H1 (cell line): ENCODE measurements around the gene CACNA2D3. TPM values are rescaled to one million over a fixed set of nuclear protein-coding genes. Genes with fewer than 3 reads are reported as not detected.

Experiments
- CTCF ChIA-PET: fragments of 300-600 bp; sonication (Branson Sonifier 250); formaldehyde crosslinking; loops from one replicate; lab custom pipeline; 2021; ENCODE audit not compliant: partially characterized antibody; lab: Charles Lee
- POLR2A ChIA-PET: fragments of 300-600 bp; sonication (Branson Sonifier 250); formaldehyde crosslinking; loops from one replicate; lab custom pipeline; 2021; ENCODE audit warnings: inconsistent platforms; ENCODE audit not compliant: partially characterized antibody; lab: Charles Lee
- DNase-seq, 2 experiments: peaks; one replicate each; pipeline versions ENCODE4 v3.0.0 to v3.0.0-alpha.2; 2010 to 2022; ENCODE audit warnings: low spot score in 2 of 2, low read depth in 1 of 2, mixed read lengths in 1 of 2
- FAIRE-seq: peaks from 2 replicates; lab custom pipeline; 2011; peaks lifted over from hg19 to GRCh38; lab: Jason Lieb, UNC
- H2AFZ ChIP-seq: 2 replicates; pipeline ENCODE4 v1.8.1; 2012; ENCODE audit warnings: low read length, inconsistent platforms
- H2AK5ac ChIP-seq: 2 replicates; pipeline ENCODE4 v1.6.1; 2013; ENCODE audit warnings: low read depth, low read length
- H2BK120ac ChIP-seq: replicated peaks from 2 replicates; pipeline ENCODE3; 2013; ENCODE audit warnings: low read depth, low read length, inconsistent platforms
- H2BK12ac ChIP-seq: 2 replicates; pipeline ENCODE4 v1.6.1; 2013; ENCODE audit warnings: low read depth, low read length
- H2BK15ac ChIP-seq: 2 replicates; pipeline ENCODE4 v1.6.1; 2013; ENCODE audit warnings: low read length
- H2BK20ac ChIP-seq: 2 replicates; pipeline ENCODE4 v1.6.1; 2013; ENCODE audit warnings: low read length
- H2BK5ac ChIP-seq: 2 replicates; pipeline ENCODE4 v1.6.1; 2013; ENCODE audit warnings: low read depth, low read length
- H3K14ac ChIP-seq: 2 replicates; pipeline ENCODE4 v1.6.1; 2013; ENCODE audit warnings: inconsistent platforms; ENCODE audit not compliant: insufficient read length
- H3K18ac ChIP-seq: 2 replicates; pipeline ENCODE4 v1.6.1; 2013; ENCODE audit warnings: low read length; ENCODE audit errors: extremely low read depth
- H3K23ac ChIP-seq: 2 replicates; pipeline ENCODE4 v1.6.1; 2013; ENCODE audit warnings: inconsistent platforms; ENCODE audit not compliant: insufficient read length
- H3K23me2 ChIP-seq: 2 replicates; pipeline ENCODE4 v1.6.1; 2013; ENCODE audit warnings: low read depth, low read length
- H3K27ac ChIP-seq: 2 replicates; pipeline ENCODE4 v1.6.1; 2011; ENCODE audit warnings: low read depth, low read length, inconsistent platforms
- H3K27me3 ChIP-seq, 4 experiments: replicated peaks in 1 of 4; 1 replicate in 1 of 4; 2 replicates in 3 of 4; pipeline versions ENCODE4 v1.6.1 to v1.8.1; 2011 to 2013; ENCODE audit warnings: low read length in 3 of 4, mild to moderate bottlenecking in 3 of 4, inconsistent platforms in 2 of 4, mixed read lengths in 2 of 4, moderate library complexity in 1 of 4; ENCODE audit not compliant: control insufficient read depth in 3 of 4, insufficient read depth in 3 of 4; ENCODE audit errors: extremely low read depth in 1 of 4
- H3K36me3 ChIP-seq, 4 experiments: 2 replicates each; pipeline versions ENCODE4 v1.6.1 to v1.8.1; 2011 to 2013; ENCODE audit warnings: mild to moderate bottlenecking in 4 of 4, low read length in 3 of 4, moderate library complexity in 2 of 4, control low read depth in 1 of 4, inconsistent platforms in 1 of 4; ENCODE audit not compliant: insufficient read depth in 4 of 4, control insufficient read depth in 2 of 4
- H3K4ac ChIP-seq: replicated peaks from 2 replicates; pipeline ENCODE3; 2013; ENCODE audit warnings: low read length, low read depth, mixed read lengths, inconsistent platforms; ENCODE audit not compliant: insufficient read length
- H3K4me1 ChIP-seq, 4 experiments: replicated peaks in 1 of 4; 1 replicate in 1 of 4; 2 replicates in 3 of 4; pipeline versions ENCODE4 v1.6.1 to v1.8.1; 2011 to 2013; ENCODE audit warnings: low read length in 3 of 4, inconsistent platforms in 2 of 4, mixed read lengths in 1 of 4; ENCODE audit not compliant: insufficient read depth in 4 of 4, control insufficient read depth in 3 of 4
- H3K4me2 ChIP-seq, 2 experiments: 2 replicates each; pipeline versions ENCODE4 v1.6.1 to v1.8.1; 2011 to 2013; ENCODE audit warnings: low read depth in 2 of 2, low read length in 2 of 2, control low read depth in 1 of 2, inconsistent platforms in 1 of 2, mild to moderate bottlenecking in 1 of 2; ENCODE audit not compliant: insufficient read depth in 1 of 2
- H3K4me3 ChIP-seq, 4 experiments: fragments of 200-600, 300-600 bp in 1 of 4; sonication (generic), shearing (Covaris generic), sonication (Bioruptor Twin) in 1 of 4; 2 replicates each; pipeline versions ENCODE4 v1.5.1 to v1.8.1; 2011 to 2016; ENCODE audit warnings: low read length in 4 of 4, low read depth in 3 of 4, control low read depth in 2 of 4, inconsistent platforms in 2 of 4, mild to moderate bottlenecking in 2 of 4, mixed read lengths in 1 of 4, moderate library complexity in 1 of 4; ENCODE audit not compliant: insufficient read depth in 2 of 4; ENCODE audit errors: extremely low read depth in 1 of 4
- H3K56ac ChIP-seq: replicated peaks from 2 replicates; pipeline ENCODE3; 2013; ENCODE audit warnings: low read depth, mild to moderate bottlenecking, mixed read lengths, low read length, inconsistent platforms; ENCODE audit not compliant: insufficient read length
- H3K79me1 ChIP-seq: 2 replicates; pipeline ENCODE4 v1.6.1; 2013; ENCODE audit warnings: low read depth, low read length, control low read depth
- H3K79me2 ChIP-seq, 2 experiments: 2 replicates each; pipeline versions ENCODE4 v1.6.1 to v1.8.1; 2012 to 2013; ENCODE audit warnings: low read length in 2 of 2, mild to moderate bottlenecking in 2 of 2, inconsistent platforms in 1 of 2; ENCODE audit not compliant: insufficient read depth in 2 of 2, control insufficient read depth in 1 of 2
- H3K9ac ChIP-seq, 4 experiments: replicated peaks in 1 of 4; 1 replicate in 1 of 4; 2 replicates in 3 of 4; pipeline versions ENCODE4 v1.6.1 to v1.8.1; 2011 to 2013; ENCODE audit warnings: low read depth in 3 of 4, low read length in 3 of 4, control low read depth in 2 of 4, mild to moderate bottlenecking in 2 of 4, moderate library complexity in 2 of 4, inconsistent platforms in 1 of 4; ENCODE audit errors: extremely low read depth in 1 of 4
- H3K9me3 ChIP-seq, 2 experiments: 2 replicates each; pipeline versions ENCODE4 v1.6.1 to v1.8.1; 2012 to 2013; ENCODE audit warnings: mild to moderate bottlenecking in 2 of 2, moderate library complexity in 2 of 2, control low read depth in 1 of 2, inconsistent platforms in 1 of 2, low read depth in 1 of 2, low read length in 1 of 2, mixed read lengths in 1 of 2; ENCODE audit not compliant: insufficient read depth in 2 of 2
- H4K20me1 ChIP-seq, 2 experiments: replicated peaks in 1 of 2; 2 replicates each; pipeline versions ENCODE3 to v1.8.1; 2011 to 2013; ENCODE audit warnings: inconsistent platforms in 2 of 2, low read length in 2 of 2, mild to moderate bottlenecking in 1 of 2; ENCODE audit not compliant: insufficient read depth in 2 of 2, control insufficient read depth in 1 of 2
- H4K5ac ChIP-seq: 2 replicates; pipeline ENCODE4 v1.6.1; 2013; ENCODE audit warnings: low read length, low read depth, mixed read lengths, inconsistent platforms; ENCODE audit not compliant: insufficient read length
- H4K8ac ChIP-seq: 2 replicates; pipeline ENCODE4 v1.8.0; 2013; ENCODE audit warnings: mild to moderate bottlenecking, moderate library complexity, low read length, inconsistent platforms; ENCODE audit not compliant: insufficient read depth; ENCODE audit errors: extremely low read depth
- H4K91ac ChIP-seq: replicated peaks from 2 replicates; pipeline ENCODE3; 2013; ENCODE audit warnings: low read length, mixed read lengths, inconsistent platforms; ENCODE audit not compliant: insufficient read length
- BACH1 ChIP-seq: IDR thresholded peaks from 2 replicates; pipeline ENCODE4 v1.6.1; 2012; ENCODE audit warnings: low read length, improper control_type of control experiment
- GABPA ChIP-seq: IDR thresholded peaks from 2 replicates; pipeline ENCODE4 v1.6.1; 2011; ENCODE audit warnings: mild to moderate bottlenecking, low read length, moderate library complexity, borderline replicate concordance; ENCODE audit not compliant: insufficient read depth
- GTF2F1 ChIP-seq: IDR thresholded peaks from 2 replicates; pipeline ENCODE4 v1.6.1; 2012; ENCODE audit warnings: low read depth, low read length, improper control_type of control experiment, borderline replicate concordance
- HDAC6 ChIP-seq: IDR thresholded peaks from one replicate; pipeline ENCODE4 v1.7.1; 2012; ENCODE audit warnings: low read depth, mild to moderate bottlenecking, inconsistent platforms, low read length, moderate library complexity
- JUN ChIP-seq: IDR thresholded peaks from 2 replicates; pipeline ENCODE4 v1.6.1; 2011; ENCODE audit warnings: low read depth, mild to moderate bottlenecking, improper control_type of control experiment, low read length
- KDM4A ChIP-seq: IDR thresholded peaks from one replicate; pipeline ENCODE4 v1.7.1; 2012; ENCODE audit warnings: low read depth, mild to moderate bottlenecking, moderate library complexity, low read length, inconsistent platforms; ENCODE audit not compliant: severe bottlenecking
- POLR2AphosphoS5 ChIP-seq: IDR thresholded peaks from 2 replicates; pipeline ENCODE4 v1.6.1; 2011; ENCODE audit warnings: low read depth, low read length
- SP4 ChIP-seq: IDR thresholded peaks from 2 replicates; pipeline ENCODE4 v1.6.1; 2012; ENCODE audit warnings: low read length, inconsistent platforms
- SRF ChIP-seq: IDR thresholded peaks from 2 replicates; pipeline ENCODE4 v1.6.1; 2011; ENCODE audit warnings: mild to moderate bottlenecking, low read depth, low read length, moderate library complexity
- SUZ12 ChIP-seq: fragments of 200-600 bp; sonication (generic); IDR thresholded peaks from 2 replicates; pipeline ENCODE4 v1.6.1; 2012; ENCODE audit warnings: mild to moderate bottlenecking, inconsistent platforms, low read length, moderate library complexity, mixed read lengths
- TAF1 ChIP-seq: IDR thresholded peaks from 2 replicates; pipeline ENCODE4 v1.6.1; 2011; ENCODE audit warnings: mild to moderate bottlenecking, low read depth, low read length
- TAF7 ChIP-seq: optimal IDR thresholded peaks from 2 replicates; pipeline ENCODE3; 2011; ENCODE audit warnings: low read depth, mild to moderate bottlenecking, inconsistent platforms, low read length, moderate library complexity, borderline replicate concordance
- TBP ChIP-seq: IDR thresholded peaks from 2 replicates; pipeline ENCODE4 v1.6.1; 2011; ENCODE audit warnings: low read depth, low read length, improper control_type of control experiment
- TEAD4 ChIP-seq: IDR thresholded peaks from 2 replicates; pipeline ENCODE4 v1.6.1; 2012; ENCODE audit warnings: low read depth, low read length, inconsistent platforms, mixed read lengths
- WGBS, 2 experiments: shearing (Covaris generic) in 1 of 2; methylation state at CpG; one replicate each; pipeline versions ENCODE4 v1.1.6 to v1.1.7; 2013 to 2015; ENCODE audit warnings: low lambda C conversion rate in 2 of 2, mixed read lengths in 2 of 2, inconsistent platforms in 1 of 2, low coverage in 1 of 2, missing lambda C conversion rate in 1 of 2; ENCODE audit not compliant: insufficient replicate concordance in 2 of 2, insufficient coverage in 1 of 2, insufficient read length in 1 of 2; ENCODE audit errors: extremely low coverage in 1 of 2, missing lambda C conversion rate in 1 of 2; 5-methylcytosine and 5-hydroxymethylcytosine counted together
- polyA plus RNA-seq, 7 experiments: library from polyadenylated mRNA; depleted of rRNA in 3 of 7; stranded (reverse) in 5 of 7; unstranded in 2 of 7; fragments of >200 nt in 5 of 7; fragments of 200-250 nt in 2 of 7; gene quantifications; 1 replicate in 5 of 7; 2 replicates in 1 of 7; 4 replicates in 1 of 7; pipeline versions ENCODE4 v1.2.1 to v1.2.3, GENCODE V29; 2011 to 2013; ENCODE audit warnings: missing spikeins in 2 of 7, mixed read lengths in 2 of 7
- total RNA-seq: library from RNA; stranded (reverse); fragmentation: NEBNext Ultra II Directional; extraction: Animal tissue kit (Norgen Biotek cat#: 25700); gene quantifications from 2 replicates; pipeline ENCODE4 v1.2.1, GENCODE V29; 2021
- TF ChIP-seq, protein P1 (sequence below): IDR thresholded peaks from 2 replicates; pipeline ENCODE4 v1.6.1; 2012; ENCODE audit warnings: inconsistent platforms

The CACNA2D3 gene
- total and polyA plus RNA-seq, 2 of the 8 experiments (the other 6 are each of a cell fraction or from before 2014, with no cell fraction given), result 1.5 to 1.8 TPM

DNA sequence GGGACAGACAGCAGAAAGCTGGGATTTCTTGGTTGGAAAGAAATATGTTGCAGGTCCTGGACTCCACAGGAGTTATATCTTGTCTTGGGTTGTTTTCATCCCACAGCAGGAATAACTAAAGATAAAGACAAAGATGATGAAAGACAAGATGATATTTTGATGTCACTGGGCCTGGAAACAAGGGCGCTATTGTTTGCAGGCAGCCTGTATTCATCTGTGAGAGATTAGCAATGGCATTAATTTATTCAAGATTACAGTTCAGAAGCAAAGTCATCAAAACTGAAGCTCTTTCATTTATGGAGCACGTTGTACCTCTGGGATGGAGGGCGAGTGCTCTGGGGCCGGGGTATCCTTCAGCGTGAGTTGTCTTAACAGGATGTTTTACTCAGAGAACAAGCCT, 591.7 kb downstream of the CACNA2D3 start:
- no peak overlapping the region for H2BK5ac ChIP-seq
- FAIRE-seq, result no peak
- CTCF ChIA-PET, result no interaction called here
- H2AFZ ChIP-seq, result no peak overlapping the region
- H3K27me3 ChIP-seq, result no peaks in the 10 kb centered on the region
- H3K23ac ChIP-seq, result no peak overlapping the region
- H3K27ac ChIP-seq, result no peak overlapping the region
- no peak overlapping the region for H3K4me3 ChIP-seq
- peaks cover 5% of the 10 kb centered on the region; the same call in 1 of the 2 replicates for H3K79me1 ChIP-seq
- H3K36me3 ChIP-seq, result no peaks in the 10 kb centered on the region; a peak in 2 of 8 replicates
- H3K23me2 ChIP-seq, result peaks cover 4% of the 10 kb centered on the region; the same call in 1 of the 2 replicates
- no peak overlapping the region for H2BK120ac ChIP-seq
- peaks cover 3 to 17% (median 10%) of the 10 kb centered on the region in 4 experiments; a peak in 6 of 7 replicates for H3K4me1 ChIP-seq
- no peak overlapping the region for H3K4me2 ChIP-seq
- H3K79me2 ChIP-seq, result no peaks in the 10 kb centered on the region
- H4K91ac ChIP-seq, result no peak overlapping the region
- H2BK20ac ChIP-seq, result no peak overlapping the region
- no peak overlapping the region for H3K56ac ChIP-seq
- H3K4ac ChIP-seq, result no peak overlapping the region
- H2BK12ac ChIP-seq, result no peak overlapping the region
- H3K9me3 ChIP-seq, result no peaks in the 10 kb centered on the region
- no peak overlapping the region for H2AK5ac ChIP-seq
- H4K8ac ChIP-seq, result no peak overlapping the region
- H3K18ac ChIP-seq, result no peak overlapping the region
- no peak overlapping the region for H4K5ac ChIP-seq
- no peak overlapping the region for H3K9ac ChIP-seq
- POLR2A ChIA-PET, result no interaction called here
- no peak for DNase-seq
- no peak overlapping the region for H2BK15ac ChIP-seq
- WGBS, 2 experiments, result 95% methylated on average over 5 of the region's 5 CpGs; no CpG with 5 or more reads in 1 of the 2 experiments
- peaks cover 0 to 4% of the 10 kb centered on the region in 2 experiments for H4K20me1 ChIP-seq
- no peak overlapping the region for H3K14ac ChIP-seq
- TF ChIP-seq JUN (no peak), SUZ12 (no peak), TEAD4 (no peak), HDAC6 (no peak), GTF2F1 (no peak), TAF7 (no peak), BACH1 (no peak), TAF1 (no peak), SRF (no peak), TBP (no peak), SP4 (no peak), POLR2AphosphoS5 (no peak), KDM4A (no peak), GABPA (no peak)
- TF ChIP-seq, protein P1, sequence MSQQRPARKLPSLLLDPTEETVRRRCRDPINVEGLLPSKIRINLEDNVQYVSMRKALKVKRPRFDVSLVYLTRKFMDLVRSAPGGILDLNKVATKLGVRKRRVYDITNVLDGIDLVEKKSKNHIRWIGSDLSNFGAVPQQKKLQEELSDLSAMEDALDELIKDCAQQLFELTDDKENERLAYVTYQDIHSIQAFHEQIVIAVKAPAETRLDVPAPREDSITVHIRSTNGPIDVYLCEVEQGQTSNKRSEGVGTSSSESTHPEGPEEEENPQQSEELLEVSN, result no peak
